ENCODE data around the gene ACTN4.
"Not testable (repeated sequence)": the region's sequence is repeated elsewhere in the genome, so short reads cannot be mapped to it uniquely, and the experiment has no call there.

Gene ACTN4

DNA sequence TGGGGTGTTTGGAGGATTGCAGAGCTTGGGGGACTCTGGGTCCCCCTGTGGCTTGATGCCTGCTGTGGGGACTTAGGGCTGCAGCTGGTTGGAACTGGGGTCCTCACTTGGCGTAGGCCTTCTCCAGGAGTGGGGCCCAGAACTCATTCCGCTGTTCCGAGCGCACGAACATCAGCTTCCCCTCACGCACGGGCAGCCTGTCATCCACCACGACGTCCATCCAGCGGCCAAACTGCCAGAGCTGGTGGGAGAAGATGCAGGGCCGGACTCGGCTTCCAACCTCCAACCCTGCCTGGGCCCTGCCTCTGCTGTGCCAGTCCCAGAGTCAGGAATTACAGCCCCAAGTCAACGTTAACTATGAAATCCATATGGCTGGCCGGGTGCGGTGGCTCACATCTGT, 94.2 kb downstream of the ACTN4 start:
- no peak for DNase-seq

GRCh38 chr19:38742296-38742695, 94.8 kb downstream of the ACTN4 start:
- no peak for DNase-seq

DNA sequence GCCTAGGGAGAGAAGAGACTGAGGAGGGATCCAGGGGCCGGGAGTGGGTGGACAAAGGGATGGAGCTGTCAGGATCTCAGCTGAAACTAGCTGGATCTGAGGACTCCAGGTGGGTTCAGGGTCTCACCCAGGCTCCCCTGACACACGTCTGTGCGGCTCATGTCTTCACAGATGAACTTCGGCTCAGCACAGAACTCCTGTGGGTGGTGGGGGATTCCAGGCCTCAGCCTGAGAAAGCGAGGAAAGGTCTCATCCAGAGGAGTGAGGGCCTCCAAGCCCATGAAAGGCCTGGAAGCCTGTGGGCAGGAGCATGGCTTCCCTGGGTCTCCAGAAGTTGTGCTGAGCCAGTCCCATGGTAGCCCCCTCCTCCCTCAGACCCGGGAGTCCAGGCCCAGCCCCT, 95.5 kb downstream of the ACTN4 start:
- DNase-seq: no peak

- DNase-seq: no peak
These were observed 96.2 kb downstream of the ACTN4 start for GRCh38 chr19:38743394-38744297.

DNA sequence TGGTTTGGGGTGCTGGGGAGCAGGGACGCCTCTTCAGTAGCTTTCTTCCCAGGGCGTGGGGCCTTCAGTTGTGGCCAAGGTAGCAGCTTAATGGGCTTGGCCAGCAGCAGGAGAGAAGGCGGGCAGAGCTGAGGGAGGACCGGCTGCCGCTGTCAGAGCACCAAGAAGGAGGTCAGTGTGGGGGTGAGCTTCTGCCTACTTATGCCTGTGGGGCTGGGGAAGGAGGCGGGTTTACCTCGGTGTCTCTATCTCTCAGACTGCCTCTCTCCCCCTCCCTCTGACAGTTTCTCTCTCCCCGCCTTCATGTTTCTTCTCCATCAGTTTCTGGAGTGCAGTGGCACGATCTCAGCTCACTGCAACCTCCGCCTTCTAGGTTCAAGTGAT, 96.8 kb downstream of the ACTN4 start, which contains the start of gene CAPN12:
CAPN12 (minus strand) TSS at position 177 of the 384 bp plus-strand sequence. CDS start 309 bp downstream, outside the sequence.
- DNase-seq: no peak

DNA sequence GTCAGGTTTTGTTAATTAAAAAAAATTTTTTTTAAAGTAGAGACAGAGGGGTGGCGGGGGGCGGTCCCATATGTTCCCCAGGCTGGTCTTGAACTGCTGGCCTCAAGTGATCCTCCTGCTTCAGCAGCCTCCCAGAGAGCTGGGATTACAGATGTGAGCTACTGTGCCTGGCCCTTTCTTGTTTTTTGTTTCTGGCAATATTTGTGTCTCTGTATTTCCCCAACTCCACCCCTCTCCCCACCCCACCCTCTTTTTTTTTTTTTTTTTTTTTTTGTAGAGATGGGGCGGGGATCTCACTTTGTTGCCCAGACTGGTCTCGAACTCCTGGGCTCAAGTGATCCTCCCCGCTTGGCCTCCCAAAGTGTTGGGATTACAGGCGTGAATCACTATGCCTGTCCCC, 97.4 kb downstream of the ACTN4 start:
- no peak for DNase-seq

DNA sequence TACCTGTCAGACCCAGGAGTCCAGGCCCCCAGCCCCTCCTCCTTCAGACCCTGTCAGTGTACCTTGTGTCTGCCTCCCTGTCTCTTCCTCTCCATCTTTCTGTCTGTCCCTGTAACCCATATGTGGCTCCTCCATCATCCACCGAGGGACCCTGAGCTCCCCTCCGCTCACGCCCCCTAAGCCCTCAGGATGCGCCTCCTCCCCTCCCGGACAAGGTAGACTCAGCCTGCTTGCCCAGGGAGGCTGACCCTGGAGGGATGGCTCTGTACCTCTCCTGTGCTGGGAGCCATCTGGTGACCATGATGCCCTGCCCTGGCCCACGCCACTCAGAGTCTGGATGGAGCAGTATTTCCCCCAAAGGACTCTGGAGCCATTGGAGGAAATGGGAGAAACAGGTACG, 97.9 kb downstream of the ACTN4 start:
- no peak for DNase-seq

DNA sequence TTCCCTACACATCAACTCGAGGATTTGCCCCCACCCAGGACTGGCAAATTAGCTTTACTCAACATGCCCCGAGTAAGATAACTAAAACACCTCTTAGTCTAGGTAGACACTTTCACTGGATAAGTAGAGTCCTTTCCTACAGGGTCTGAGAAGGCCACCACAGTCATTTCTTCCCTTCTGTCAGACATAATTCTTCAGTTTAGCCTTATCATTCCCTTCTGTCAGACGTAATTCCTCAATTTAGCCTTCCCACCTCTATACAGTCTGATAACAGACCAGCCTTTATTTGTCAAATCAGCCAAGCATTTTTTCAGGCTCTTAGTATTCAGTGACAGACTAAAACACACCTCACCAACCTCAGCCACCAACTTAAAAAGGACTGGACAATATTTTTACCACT, 106.3 kb downstream of the ACTN4 start:
- not testable (repeated sequence) for DNase-seq

DNA sequence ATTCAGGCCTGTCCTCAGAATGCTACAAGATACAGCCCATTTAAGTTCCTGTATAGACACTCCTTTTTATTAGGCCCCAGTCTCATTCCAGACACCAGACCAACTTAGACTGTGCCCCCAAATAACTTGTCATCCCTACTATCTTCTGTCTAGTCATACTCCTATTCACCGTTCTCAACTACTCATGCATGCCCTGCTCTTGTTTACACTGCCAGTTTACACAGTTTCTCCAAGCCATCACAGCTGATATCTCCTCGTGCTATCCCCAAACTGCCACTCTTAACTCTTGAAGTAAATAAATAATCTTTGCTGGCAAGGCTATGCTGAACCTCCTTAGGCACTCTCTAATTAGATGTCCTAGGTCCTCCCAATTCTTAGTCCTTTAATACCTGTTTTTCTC, 106.7 kb downstream of the ACTN4 start:
- not testable (repeated sequence) for DNase-seq

- peak; percentile 22 for DNase-seq
These were observed 112.1 kb downstream of the ACTN4 start for GRCh38 chr19:38759590-38760003.

DNA sequence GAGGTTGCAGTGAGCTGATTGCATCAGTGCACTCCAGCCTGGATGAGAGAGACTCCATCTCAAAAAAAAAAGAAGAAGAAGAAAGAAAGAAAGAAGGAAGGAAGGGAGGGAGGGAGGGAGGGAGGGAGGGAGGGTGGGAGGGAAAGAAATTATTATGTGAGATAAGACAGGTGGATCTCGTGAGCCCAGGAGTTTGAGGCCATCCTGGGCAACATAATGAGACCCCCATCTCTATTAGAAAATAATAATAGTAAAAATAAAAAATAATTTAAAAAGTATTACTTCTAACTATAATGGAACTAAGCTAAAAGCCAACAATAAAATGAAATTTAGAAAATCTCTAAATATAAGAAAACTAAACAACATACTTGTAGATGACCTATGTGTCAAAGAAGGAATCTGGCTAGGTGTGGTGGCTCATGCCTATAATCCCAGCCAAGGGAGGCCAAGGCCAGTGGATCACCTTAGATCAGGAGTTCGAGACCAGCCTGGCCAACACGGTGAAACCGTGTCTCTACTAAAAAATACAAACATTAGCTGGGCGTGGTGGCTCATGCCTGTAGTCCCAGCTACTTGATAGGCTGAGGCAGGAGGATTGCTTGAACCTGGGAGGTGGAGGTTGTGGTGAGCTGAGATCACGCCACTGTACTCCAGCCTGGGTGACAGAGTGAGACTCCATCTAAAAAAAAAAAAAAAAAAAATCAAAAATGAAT, 113.5 kb downstream of the ACTN4 start:
- DNase-seq: not testable (repeated sequence)

- not testable (repeated sequence) for DNase-seq
These were observed 114.5 kb downstream of the ACTN4 start for GRCh38 chr19:38761884-38762389.

- DNase-seq: no peak
These were observed 116.4 kb downstream of the ACTN4 start for GRCh38 chr19:38763795-38764220.

- DNase-seq: no peak
These were observed 117.8 kb downstream of the ACTN4 start for GRCh38 chr19:38765214-38765613.

- DNase-seq: no peak
These were observed 119.0 kb downstream of the ACTN4 start for GRCh38 chr19:38766276-38767047.

GRCh38 chr19:38769635-38770211, 122.3 kb downstream of the ACTN4 start:
- DNase-seq: peak; percentile 90

DNA sequence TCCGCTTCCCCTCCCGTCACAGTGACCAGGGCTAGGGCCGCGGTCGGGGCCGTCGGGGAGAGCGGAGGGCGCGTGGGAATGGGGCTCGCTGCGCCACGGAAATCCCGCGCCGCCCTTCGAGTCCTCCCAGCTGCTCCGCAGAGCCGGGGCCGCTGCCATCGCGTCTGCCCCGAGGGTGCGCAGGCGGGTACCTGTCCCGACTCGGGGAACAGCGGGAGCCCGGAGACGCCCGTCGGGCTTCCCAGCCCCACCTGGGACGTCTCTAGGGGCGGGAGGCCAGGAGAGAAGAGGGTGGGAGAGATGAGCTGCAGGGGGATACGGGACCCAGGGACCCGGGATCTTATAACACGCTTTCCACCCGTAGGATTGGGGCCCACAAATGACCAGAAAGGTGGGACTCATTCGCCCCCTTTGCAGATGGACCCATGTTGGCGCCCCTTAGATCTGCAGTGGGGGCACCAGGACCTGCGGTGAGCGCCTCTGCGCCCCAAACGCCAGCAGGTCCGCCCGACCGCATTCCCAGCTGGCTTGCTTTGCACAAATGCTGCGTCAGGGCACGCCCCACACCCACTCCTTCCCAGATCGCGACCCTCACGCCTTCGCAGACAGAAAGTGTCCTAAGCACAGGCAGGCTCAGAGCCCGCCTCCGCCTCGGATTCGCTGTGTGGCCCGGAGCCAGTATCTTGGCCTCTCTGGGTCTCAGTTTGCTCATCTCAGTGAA, 122.9 kb downstream of the ACTN4 start:
- not testable (repeated sequence) for DNase-seq

- DNase-seq: not testable (repeated sequence)
These were observed 123.5 kb downstream of the ACTN4 start for GRCh38 chr19:38770949-38771275.

DNA sequence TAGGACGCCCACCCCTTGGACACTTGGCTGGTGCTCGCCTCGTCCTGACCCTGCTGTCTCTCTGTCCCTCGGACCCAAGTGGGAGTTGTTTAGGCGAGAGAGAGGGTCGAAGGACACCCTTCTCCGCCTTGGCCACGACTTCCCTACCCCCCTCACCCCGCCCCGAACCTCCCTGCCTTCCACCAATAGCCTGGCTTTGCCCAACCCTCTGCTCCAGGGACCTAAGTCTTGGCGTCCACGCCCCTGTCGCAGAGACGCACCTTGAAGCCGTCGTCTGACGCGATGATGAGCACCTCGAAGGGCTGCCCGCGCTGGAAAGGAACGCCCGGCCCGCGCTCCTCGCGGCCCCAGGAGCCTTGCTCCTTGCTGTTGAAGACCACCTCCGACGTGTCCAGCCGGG, 124.1 kb downstream of the ACTN4 start:
- not testable (repeated sequence) for DNase-seq

GRCh38 chr19:38773469-38774177, 126.2 kb downstream of the ACTN4 start, which contains the start of gene LGALS7:
Gene LGALS7, minus strand, starts transcription at chr19:38773517. Its CDS starts 25 bp downstream, at chr19:38773492.
- no peak for DNase-seq
